Measurements from ENCODE around the gene GP5. TPM values are rescaled to one million over a fixed set of nuclear protein-coding genes. Genes with fewer than 3 reads are reported as not detected.

Gene GP5, protein sequence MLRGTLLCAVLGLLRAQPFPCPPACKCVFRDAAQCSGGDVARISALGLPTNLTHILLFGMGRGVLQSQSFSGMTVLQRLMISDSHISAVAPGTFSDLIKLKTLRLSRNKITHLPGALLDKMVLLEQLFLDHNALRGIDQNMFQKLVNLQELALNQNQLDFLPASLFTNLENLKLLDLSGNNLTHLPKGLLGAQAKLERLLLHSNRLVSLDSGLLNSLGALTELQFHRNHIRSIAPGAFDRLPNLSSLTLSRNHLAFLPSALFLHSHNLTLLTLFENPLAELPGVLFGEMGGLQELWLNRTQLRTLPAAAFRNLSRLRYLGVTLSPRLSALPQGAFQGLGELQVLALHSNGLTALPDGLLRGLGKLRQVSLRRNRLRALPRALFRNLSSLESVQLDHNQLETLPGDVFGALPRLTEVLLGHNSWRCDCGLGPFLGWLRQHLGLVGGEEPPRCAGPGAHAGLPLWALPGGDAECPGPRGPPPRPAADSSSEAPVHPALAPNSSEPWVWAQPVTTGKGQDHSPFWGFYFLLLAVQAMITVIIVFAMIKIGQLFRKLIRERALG
- 0.06 TPM in 1 of 2 replicates, not detected in the other for total RNA-seq

GRCh38 chr3:194399166-194399565 is at the start of gene GP5:
TSS of gene GP5 (minus strand) at chr3:194399266. CDS start at chr3:194398282, 984 bp downstream.

GRCh38 chr3:194369522-194370279 is 29.4 kb downstream of the GP5 start, which contains the start of gene LRRC15:
TSS of gene LRRC15 (minus strand) at chr3:194369743. CDS start at chr3:194361043, 8,700 bp downstream.

DNA sequence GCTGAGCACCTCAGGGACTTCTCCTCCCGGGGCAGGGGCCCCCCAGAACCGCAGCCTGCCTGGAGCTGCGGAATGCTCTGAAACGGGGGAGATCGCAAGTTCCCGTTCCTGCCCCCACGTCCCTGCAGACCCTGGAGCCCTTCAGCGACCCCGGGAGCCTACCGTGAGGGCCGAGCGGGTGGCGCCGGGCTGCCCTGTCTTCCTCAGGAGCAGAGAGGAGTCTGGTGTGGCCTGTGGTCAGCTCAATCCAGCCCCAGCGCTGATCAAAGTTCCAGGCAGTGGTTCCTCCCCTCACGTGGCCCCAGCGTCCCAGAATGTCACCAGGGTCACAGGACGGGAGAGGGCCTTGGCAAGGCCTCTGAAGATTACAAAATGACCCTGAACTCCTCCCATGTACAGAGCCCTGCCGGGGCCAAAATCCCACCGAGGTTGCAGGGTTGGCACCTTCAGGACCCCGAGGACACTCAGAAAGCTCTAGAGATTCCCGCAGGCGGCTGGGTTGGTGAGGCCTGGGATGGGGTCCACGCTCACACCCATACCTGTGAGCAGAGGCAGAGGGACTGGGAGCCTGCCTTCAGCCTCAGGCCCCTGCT is 47.9 kb downstream of the GP5 start, which contains the start of gene CPN2:
CPN2 (minus strand) TSS at position 249 of the 593 bp plus-strand sequence. CDS start 8,626 bp downstream, outside the sequence.

Other genes starting within 250 kb of the GP5 start
- gene CPN2, start 47.9 kb downstream of the GP5 start, total RNA-seq: not detected in 2 replicates
- gene LRRC15, start 29.5 kb downstream of the GP5 start, total RNA-seq: 0.06 TPM in 1 of 2 replicates, not detected in the other
- gene ATP13A3, start 87.7 kb upstream of the GP5 start, total RNA-seq: 39.0 and 155 TPM in 2 replicates
- 62.2 and 67.8 TPM in 2 replicates for gene TMEM44, start 234.2 kb upstream of the GP5 start, total RNA-seq

All from bladder microvascular endothelial cell (primary cell).